ENCODE measurements around the gene PCLAF.

- TF ChIP-seq EP300 (IDR thresholded peaks at IDR 0.05; ENCODE audit: borderline replicate concordance): no peak
- no peak for TF ChIP-seq REST (IDR thresholded peaks at IDR 0.05; ENCODE audit: low read depth)
- TF ChIP-seq MAX (IDR thresholded peaks at IDR 0.05): no peak
- TF ChIP-seq TCF12 (IDR thresholded peaks at IDR 0.05; ENCODE audit: low read depth): no peak
- no peak for TF ChIP-seq TEAD4 (IDR thresholded peaks at IDR 0.05)
- no peak for TF ChIP-seq FOXM1 (IDR thresholded peaks at IDR 0.05; ENCODE audit: borderline replicate concordance, low read depth)
- no peak for TF ChIP-seq YY1 (IDR thresholded peaks at IDR 0.05; ENCODE audit: low read depth)
- no peak for TF ChIP-seq CEBPB (IDR thresholded peaks at IDR 0.05)
- no peak for TF ChIP-seq TAF1 (IDR thresholded peaks at IDR 0.05; ENCODE audit: low read depth)
- no peak for TF ChIP-seq EGR1 (IDR thresholded peaks at IDR 0.05)
- TF ChIP-seq NFIC (IDR thresholded peaks at IDR 0.05): no peak
Observed at GRCh38 chr15:64333986-64334929, 47.0 kb downstream of the PCLAF start.

Data from Ishikawa (cell line).